ENCODE data around the gene SLC23A1. TPM values are rescaled to one million over a fixed set of nuclear protein-coding genes. Genes with fewer than 3 reads are reported as not detected.
"Not testable (repeated sequence)": the region's sequence is repeated elsewhere in the genome, so short reads cannot be mapped to it uniquely, and the experiment has no call there.

Gene SLC23A1
- total RNA-seq, 1 donor from 2014 or later: not detected

DNA sequence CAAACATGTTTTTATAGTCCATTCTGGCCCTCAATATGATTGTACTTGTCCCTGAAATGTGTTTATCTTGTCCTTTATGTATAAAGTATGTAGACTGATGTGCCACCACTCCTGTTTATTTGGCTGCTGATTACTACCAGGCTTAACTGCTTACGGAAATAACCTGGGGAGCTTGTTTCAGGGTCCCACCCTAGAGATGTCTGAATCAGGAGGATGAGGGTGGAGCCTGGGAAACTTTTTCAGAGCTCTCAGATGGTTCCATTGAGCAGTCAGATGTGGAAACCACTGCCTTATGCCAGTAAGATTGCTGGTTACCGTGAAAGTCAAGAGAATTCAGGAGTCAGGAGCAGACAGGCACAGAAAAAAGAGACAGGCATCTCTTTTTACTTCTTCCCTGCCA is 19.2 kb downstream of the SLC23A1 start:
- H3K4me3 Mint-ChIP-seq (ENCODE audit: unreplicated experiment): no peak overlapping the region

GRCh38 chr5:139361835-139362429 is 21.2 kb downstream of the SLC23A1 start:
- Mint-ChIP-seq H3K4me1 (ENCODE audit: unreplicated experiment) (peaks cover 6% of the 10 kb centered on the region), H3K4me3 (ENCODE audit: unreplicated experiment) (no peak overlapping the region), H3K27me3 (ENCODE audit: unreplicated experiment) (no peaks in the 10 kb centered on the region), H3K27ac (ENCODE audit: unreplicated experiment) (no peak overlapping the region), H3K9me3 (ENCODE audit: unreplicated experiment) (no peaks in the 10 kb centered on the region), H3K36me3 (ENCODE audit: low read depth, unreplicated experiment) (peaks cover 7% of the 10 kb centered on the region)
- TF ChIP-seq, protein P1, sequence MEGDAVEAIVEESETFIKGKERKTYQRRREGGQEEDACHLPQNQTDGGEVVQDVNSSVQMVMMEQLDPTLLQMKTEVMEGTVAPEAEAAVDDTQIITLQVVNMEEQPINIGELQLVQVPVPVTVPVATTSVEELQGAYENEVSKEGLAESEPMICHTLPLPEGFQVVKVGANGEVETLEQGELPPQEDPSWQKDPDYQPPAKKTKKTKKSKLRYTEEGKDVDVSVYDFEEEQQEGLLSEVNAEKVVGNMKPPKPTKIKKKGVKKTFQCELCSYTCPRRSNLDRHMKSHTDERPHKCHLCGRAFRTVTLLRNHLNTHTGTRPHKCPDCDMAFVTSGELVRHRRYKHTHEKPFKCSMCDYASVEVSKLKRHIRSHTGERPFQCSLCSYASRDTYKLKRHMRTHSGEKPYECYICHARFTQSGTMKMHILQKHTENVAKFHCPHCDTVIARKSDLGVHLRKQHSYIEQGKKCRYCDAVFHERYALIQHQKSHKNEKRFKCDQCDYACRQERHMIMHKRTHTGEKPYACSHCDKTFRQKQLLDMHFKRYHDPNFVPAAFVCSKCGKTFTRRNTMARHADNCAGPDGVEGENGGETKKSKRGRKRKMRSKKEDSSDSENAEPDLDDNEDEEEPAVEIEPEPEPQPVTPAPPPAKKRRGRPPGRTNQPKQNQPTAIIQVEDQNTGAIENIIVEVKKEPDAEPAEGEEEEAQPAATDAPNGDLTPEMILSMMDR (IDR thresholded peaks at IDR 0.05; ENCODE audit: unreplicated experiment): no peak
- no peak for DNase-seq (ENCODE audit: low spot score)

More for the DNA sequence above, 19.2 kb downstream of the SLC23A1 start:
- TF ChIP-seq, protein P1 (IDR thresholded peaks at IDR 0.05; ENCODE audit: unreplicated experiment): no peak
- Mint-ChIP-seq H3K27me3 (ENCODE audit: unreplicated experiment) (no peaks in the 10 kb centered on the region), H3K9me3 (ENCODE audit: unreplicated experiment) (no peaks in the 10 kb centered on the region), H3K4me1 (ENCODE audit: unreplicated experiment) (peaks cover 6% of the 10 kb centered on the region), H3K27ac (ENCODE audit: unreplicated experiment) (no peak overlapping the region), H3K36me3 (ENCODE audit: low read depth, unreplicated experiment) (peaks cover 10% of the 10 kb centered on the region)
- DNase-seq (ENCODE audit: low spot score): no peak

DNA sequence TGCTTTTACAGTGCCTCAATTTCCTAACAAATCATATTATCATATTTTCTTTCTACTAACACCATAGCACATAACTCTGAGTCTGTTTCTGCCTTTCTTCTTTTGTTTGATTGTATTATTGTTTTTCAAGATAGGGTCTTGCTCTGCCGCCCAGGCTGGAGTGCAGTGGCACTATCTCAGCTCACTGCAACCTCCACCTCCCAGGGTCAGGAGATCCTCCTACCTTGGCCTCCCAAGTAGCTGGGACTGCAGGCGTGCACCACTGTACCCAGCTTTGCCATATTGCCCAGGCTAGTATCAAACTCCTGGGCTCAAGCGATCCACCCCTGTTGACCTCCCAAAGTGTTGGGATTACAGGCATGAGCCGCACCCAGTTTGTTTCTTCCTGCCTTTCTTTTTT is 22.7 kb downstream of the SLC23A1 start:
- Mint-ChIP-seq H3K4me3 (ENCODE audit: unreplicated experiment) (no peak overlapping the region), H3K36me3 (ENCODE audit: low read depth, unreplicated experiment) (no peaks in the 10 kb centered on the region), H3K27ac (ENCODE audit: unreplicated experiment) (no peak overlapping the region), H3K4me1 (ENCODE audit: unreplicated experiment) (no peaks in the 10 kb centered on the region), H3K9me3 (ENCODE audit: unreplicated experiment) (no peaks in the 10 kb centered on the region), H3K27me3 (ENCODE audit: unreplicated experiment) (no peaks in the 10 kb centered on the region)
- TF ChIP-seq, protein P1 (IDR thresholded peaks at IDR 0.05; ENCODE audit: unreplicated experiment): no peak
- no peak for DNase-seq (ENCODE audit: low spot score)

DNA sequence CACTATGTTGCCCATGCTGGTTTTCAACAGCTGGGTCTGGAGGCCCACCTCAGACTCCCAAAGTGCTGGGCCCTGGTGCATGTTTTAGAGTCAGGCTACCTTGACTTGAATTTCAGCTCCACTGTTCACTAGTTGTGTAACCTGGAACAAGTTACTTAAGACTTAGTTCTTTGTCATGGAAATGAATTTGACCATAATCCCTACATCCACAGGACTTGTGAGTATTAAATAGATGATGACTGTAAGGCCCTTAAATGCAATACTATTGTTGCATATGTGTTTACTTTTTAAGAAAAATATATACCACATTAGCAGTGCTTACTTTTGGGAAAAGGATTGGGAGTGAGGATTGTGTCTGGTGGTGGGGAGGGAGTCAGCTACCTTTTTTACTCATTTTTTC is 25.0 kb downstream of the SLC23A1 start:
- no peak overlapping the region for H3K27ac Mint-ChIP-seq (ENCODE audit: unreplicated experiment)
- peaks cover 3% of the 10 kb centered on the region for H3K36me3 Mint-ChIP-seq (ENCODE audit: low read depth, unreplicated experiment)
- H3K4me3 Mint-ChIP-seq (ENCODE audit: unreplicated experiment): no peak overlapping the region
- H3K4me1 Mint-ChIP-seq (ENCODE audit: unreplicated experiment): no peaks in the 10 kb centered on the region
- TF ChIP-seq, protein P1 (IDR thresholded peaks at IDR 0.05; ENCODE audit: unreplicated experiment): no peak
- H3K9me3 Mint-ChIP-seq (ENCODE audit: unreplicated experiment): no peaks in the 10 kb centered on the region
- DNase-seq (ENCODE audit: low spot score): no peak
- no peaks in the 10 kb centered on the region for H3K27me3 Mint-ChIP-seq (ENCODE audit: unreplicated experiment)

DNA sequence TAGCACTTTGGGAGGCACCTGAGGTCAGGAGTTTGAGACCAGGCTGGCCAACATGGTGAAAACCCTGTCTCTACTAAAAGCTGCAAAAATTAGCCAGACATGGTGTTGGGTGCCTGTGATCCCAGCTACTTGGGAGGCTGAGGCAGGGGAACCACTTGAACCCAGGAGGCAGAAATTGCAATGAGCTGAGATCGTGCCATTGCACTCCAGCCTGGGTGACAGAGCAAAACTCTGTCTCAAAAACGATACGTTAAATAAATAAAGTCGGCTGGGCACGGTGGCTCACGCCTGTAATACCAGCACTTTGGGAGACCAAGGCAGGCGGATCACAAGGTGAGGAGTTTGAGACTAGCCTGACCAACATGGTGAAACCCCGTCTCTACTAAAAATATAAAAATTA is 27.2 kb downstream of the SLC23A1 start:
- not testable (repeated sequence) for H3K27ac Mint-ChIP-seq (ENCODE audit: unreplicated experiment); H3K4me3 Mint-ChIP-seq (ENCODE audit: unreplicated experiment); H3K9me3 Mint-ChIP-seq (ENCODE audit: unreplicated experiment); DNase-seq (ENCODE audit: low spot score); H3K27me3 Mint-ChIP-seq (ENCODE audit: unreplicated experiment); H3K4me1 Mint-ChIP-seq (ENCODE audit: unreplicated experiment); H3K36me3 Mint-ChIP-seq (ENCODE audit: low read depth, unreplicated experiment)

Data from endothelial cell (in vitro differentiated cells).